ENCODE data around the gene KRT17. TPM values are rescaled to one million over a fixed set of nuclear protein-coding genes. Genes with fewer than 3 reads are reported as not detected.

The KRT17 gene
- total and polyA plus RNA-seq, 12 donors, result 0.07 TPM; not detected in 11

GRCh38 chr17:41660221-41660711 lies 35.9 kb upstream of the KRT17 start:
- Histone ChIP-seq H3K4me1 (peaks cover 0 to 5% (median 0%) of the 10 kb centered on the region in 9 donors), H3K27me3 (no peaks in the 10 kb centered on the region), H3K9me3 (no peaks in the 10 kb centered on the region), H3K36me3 (no peaks in the 10 kb centered on the region), H3K4me3 (no peak overlapping the region), H3K27ac (no peak overlapping the region)
- intact Hi-C loops (cut with DNase I), result loop anchor here (5.0 to 10.0 kb wide), 10 partner anchors 108 to 1045 kb away; no protein-coding TSS in a partner anchor
- no peak for ATAC-seq
- 55 to 64% methylated on average over 8 of the region's 8 CpGs for whole genome bisulfite sequencing, 2 donors
- no peak for DNase-seq
- TF ChIP-seq CTCF (IDR thresholded peaks at IDR 0.05), result no peak

GRCh38 chr17:41659427-41660212 lies 35.2 kb upstream of the KRT17 start:
- intact Hi-C loops (cut with DNase I), result loop anchor here (5.0 to 10.0 kb wide), 10 partner anchors 107 to 1045 kb away; no protein-coding TSS in a partner anchor
- 80 to 82% methylated on average over 11 of the region's 11 CpGs for WGBS, 2 donors

GRCh38 chr17:41658846-41659245 lies 34.5 kb upstream of the KRT17 start:
- intact Hi-C loops (cut with DNase I), result no loop called here
- 85 to 86% methylated on average over 4 to 5 of the region's 5 CpGs for WGBS, 2 donors

More at GRCh38 chr17:41659427-41660212, 35.2 kb upstream of the KRT17 start:
- H3K4me3 ChIP-seq, result no peak overlapping the region
- no peaks in the 10 kb centered on the region for H3K9me3 ChIP-seq
- no peak for TF ChIP-seq CTCF (IDR thresholded peaks at IDR 0.05)
- ATAC-seq (no peak), DNase-seq (no peak)
- no peak overlapping the region for H3K27ac ChIP-seq
- peaks cover 0 to 5% (median 0%) of the 10 kb centered on the region in 9 donors for H3K4me1 ChIP-seq
- no peaks in the 10 kb centered on the region for H3K36me3 ChIP-seq
- H3K27me3 ChIP-seq, result no peaks in the 10 kb centered on the region

GRCh38 chr17:41657936-41658335 lies 33.6 kb upstream of the KRT17 start:
- ATAC-seq, result no peak
- 91 to 95% methylated on average over 12 of the region's 12 CpGs for WGBS, 2 donors
- Histone ChIP-seq H3K4me3 (no peak overlapping the region), H3K27ac (no peak overlapping the region), H3K36me3 (no peaks in the 10 kb centered on the region), H3K9me3 (no peaks in the 10 kb centered on the region), H3K27me3 (no peaks in the 10 kb centered on the region), H3K4me1 (peaks cover 0 to 4% (median 0%) of the 10 kb centered on the region in 9 donors)
- no peak for DNase-seq
- intact Hi-C loops (cut with DNase I), result no loop called here
- TF ChIP-seq CTCF (IDR thresholded peaks at IDR 0.05), result no peak

More at GRCh38 chr17:41658846-41659245, 34.5 kb upstream of the KRT17 start:
- Histone ChIP-seq H3K27ac (no peak overlapping the region), H3K36me3 (no peaks in the 10 kb centered on the region), H3K27me3 (no peaks in the 10 kb centered on the region), H3K9me3 (no peaks in the 10 kb centered on the region), H3K4me3 (no peak overlapping the region), H3K4me1 (peaks cover 0 to 5% (median 0%) of the 10 kb centered on the region in 9 donors)
- no peak for TF ChIP-seq CTCF (IDR thresholded peaks at IDR 0.05)
- no peak for DNase-seq
- ATAC-seq, result no peak

All from heart right ventricle (tissue), 16 donors.